HG02571 (cell line): Measurements from ENCODE around the gene FOXD3.
"Not testable (repeated sequence)": the region's sequence is repeated elsewhere in the genome, so short reads cannot be mapped to it uniquely, and the experiment has no call there.

Experiments
- ATAC-seq: cut with Tn5 transposase; IDR thresholded peaks from one replicate; pipeline ENCODE4 v1.9.1; 2021; ENCODE audit warnings: mild to moderate bottlenecking, moderate library complexity; ENCODE audit not compliant: unreplicated experiment

Gene FOXD3

DNA sequence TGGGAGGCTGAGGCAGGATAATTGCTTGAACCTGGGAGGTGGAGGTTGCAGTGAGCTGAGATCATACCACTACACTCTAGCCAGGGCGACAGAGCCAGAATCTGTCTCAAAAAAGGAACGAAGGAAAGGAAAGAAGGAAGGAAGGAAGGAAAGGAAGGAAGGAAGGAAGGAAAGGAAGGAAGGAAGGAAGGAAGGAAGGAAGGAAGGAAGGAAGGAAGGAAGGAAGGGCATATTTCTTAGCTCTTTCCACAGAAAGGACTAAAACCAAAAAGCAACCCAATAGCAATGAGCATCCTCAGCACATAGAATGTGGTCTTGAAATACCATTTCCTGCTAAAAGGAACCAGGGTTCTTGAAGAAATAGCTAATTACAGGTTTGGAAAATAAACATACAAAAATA lies 33.9 kb downstream of the FOXD3 start:
- ATAC-seq = not testable (repeated sequence)

- ATAC-seq = no peak
Observed at GRCh38 chr1:63359561-63359960, 37.2 kb downstream of the FOXD3 start.

DNA sequence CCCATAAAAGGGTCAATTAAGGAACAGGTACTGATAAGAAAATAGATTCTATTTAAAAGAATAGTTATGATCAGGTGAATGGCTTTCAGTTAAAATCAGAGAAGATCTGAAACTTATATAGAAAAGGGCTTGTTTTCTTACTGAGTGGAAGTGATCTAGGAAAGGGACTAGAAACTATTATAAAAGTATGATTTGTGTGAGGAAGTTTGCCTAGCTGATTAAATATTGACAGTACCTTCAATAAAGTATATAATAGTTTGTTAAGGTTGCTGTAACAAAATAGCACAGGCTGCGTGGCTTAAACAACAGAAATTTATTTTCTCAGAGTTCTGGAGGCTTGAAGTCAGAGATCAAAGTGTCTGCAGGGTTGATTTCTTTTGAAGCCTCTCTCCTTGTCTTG lies 39.7 kb downstream of the FOXD3 start:
- no peak for ATAC-seq

DNA sequence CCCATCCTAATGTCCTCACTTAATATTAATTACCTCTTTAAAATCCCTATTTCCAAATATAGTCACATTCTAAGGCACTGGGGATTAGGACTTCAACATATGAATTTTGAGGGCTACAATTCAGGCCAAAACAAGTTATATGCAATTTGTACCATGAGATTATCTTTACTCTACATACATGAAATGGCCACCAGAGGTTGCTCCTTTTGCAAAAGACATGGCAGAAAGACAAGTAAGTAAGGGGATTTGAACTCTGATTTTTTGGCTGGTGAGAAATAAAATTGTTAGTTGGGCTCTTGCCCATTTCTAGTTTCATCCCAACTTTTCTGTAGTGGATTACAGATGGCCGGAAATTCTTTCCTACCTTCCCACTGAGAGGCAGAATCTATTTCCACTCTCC lies 40.2 kb downstream of the FOXD3 start:
- ATAC-seq = no peak

DNA sequence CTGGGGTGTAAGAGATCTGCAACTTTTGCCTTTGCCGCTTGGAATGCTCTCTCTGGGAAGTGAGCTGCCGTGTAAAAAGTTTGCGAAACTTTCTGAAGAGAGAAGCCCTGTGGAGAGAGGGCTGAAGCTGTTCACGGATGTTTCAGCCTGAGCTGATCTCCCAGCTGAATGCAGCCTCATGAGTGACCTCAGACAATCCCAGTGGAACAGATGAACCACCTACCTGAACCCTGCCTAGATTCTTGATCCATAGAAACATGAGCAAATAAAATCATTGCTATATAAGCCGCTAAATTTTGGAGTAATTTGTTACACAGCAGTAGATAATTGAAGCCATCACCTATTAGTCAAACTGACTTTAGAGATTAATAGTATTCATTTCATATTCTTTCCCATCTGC lies 40.6 kb downstream of the FOXD3 start:
- no peak for ATAC-seq

DNA sequence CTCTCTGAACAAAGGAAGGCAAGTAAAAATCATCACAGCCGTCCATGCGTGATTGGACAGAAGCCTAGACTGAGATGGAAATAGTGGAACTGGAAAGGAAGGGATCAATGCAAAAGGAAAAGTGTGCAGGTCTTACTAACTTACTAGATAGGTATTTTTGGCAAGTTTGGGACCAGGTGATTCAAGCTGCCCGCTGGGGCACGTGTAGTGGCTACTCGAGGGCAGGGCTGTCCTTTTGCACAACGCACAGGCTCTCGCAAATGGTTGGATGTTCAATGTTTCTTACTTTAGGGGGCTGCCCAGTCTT lies 44.5 kb downstream of the FOXD3 start:
- no peak for ATAC-seq

DNA sequence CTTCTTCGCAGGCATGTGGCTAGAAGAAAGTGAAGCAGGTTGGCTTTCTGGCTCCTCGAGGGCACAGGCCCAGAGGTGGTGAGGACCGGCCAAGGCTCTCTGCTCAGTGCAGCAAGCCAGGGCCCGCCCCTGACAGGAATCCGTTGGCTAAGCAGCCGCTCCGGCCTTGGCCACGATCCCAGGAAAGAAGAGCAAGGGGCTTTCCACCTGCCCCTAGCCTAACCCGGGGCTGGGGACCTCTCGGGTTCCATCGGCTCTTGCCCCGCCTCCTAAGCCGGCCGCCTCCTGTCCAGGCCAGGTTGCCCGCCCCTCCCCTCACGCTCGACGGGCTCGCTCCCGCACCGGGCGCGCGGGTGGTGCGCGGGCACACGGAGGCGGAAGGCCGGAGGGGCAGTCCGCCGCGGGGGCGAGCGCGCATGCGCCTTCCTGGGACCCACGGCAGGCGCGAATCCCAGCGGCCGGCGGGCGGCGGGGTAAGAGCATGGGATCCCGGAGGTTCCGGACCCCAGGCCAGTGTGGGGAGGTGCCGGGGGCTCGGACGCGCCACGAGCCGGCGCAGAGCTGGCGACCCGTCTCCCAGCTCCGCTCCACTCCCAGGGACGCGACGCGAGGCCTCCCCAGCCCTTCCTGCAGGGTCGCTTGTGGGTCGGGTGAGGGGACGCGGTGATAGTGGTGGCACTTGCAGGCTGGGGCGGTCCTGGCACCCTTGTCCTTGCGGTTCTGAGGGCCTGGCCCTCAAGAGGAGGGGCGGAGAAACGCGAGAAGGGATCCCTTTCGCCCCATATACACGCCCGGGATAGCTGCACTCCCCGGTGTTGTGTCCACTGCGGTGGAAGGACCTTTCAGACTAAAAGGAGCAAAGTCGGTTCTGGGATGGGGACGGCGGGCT lies 45.1 kb downstream of the FOXD3 start, which contains the start of gene ALG6:
TSS of gene ALG6 (plus strand) at position 413 of the 889 bp plus-strand sequence. CDS start 3,351 bp downstream, outside the sequence.
- peak; percentile 94 for ATAC-seq

DNA sequence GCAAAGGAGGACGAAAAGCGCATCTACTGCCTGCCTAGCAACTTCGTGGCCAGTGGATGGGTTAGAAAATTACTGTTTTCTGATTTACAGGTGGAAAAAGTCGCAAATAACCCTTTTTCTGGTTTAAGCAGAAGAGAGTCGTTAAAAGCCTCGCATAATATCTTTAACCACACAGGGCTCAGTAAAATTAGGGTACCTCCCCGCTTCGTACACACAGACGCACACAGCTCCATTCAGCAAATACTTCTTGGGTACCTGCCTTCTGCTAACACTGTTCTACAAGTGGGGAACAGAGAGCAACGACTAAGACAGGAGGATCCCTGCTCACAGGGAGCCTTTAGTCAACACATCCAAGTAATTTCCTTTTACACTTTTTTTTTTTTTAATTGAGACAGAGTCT lies 45.8 kb downstream of the FOXD3 start:
- ATAC-seq = no peak
